HEK293 (cell line): Measurements from ENCODE around the gene PAFAH1B2.
"Not testable (repeated sequence)": the region's sequence is repeated elsewhere in the genome, so short reads cannot be mapped to it uniquely, and the experiment has no call there.

Source experiments
- CTCF ChIA-PET: fragments of 350-600 bp; formaldehyde crosslinking; extraction: SDS; loops from one replicate; lab custom pipeline; 2021; ENCODE audit warnings: antibody characterized with exemption; lab: Yijun Ruan, JAX
- POLR2A ChIA-PET: fragments of 300-600 bp; formaldehyde crosslinking; extraction: SDS; loops from one replicate; lab custom pipeline; 2020; ENCODE audit warnings: antibody characterized with exemption, inconsistent platforms; lab: Yijun Ruan, JAX
- H3K27ac ChIP-seq: fragments of 200-500 bp; sonication (Bioruptor generic); 2 replicates; pipeline ENCODE4 v1.5.1; 2014; ENCODE audit warnings: low read depth, low read length, control low read depth, inconsistent platforms; ENCODE audit errors: extremely low read depth
- H3K36me3 ChIP-seq, 2 experiments: fragments of 200-500 bp in 1 of 2; sonication (Bioruptor generic) in 1 of 2; 1 replicate in 1 of 2; 2 replicates in 1 of 2; pipeline ENCODE4 v1.5.1; 2014 to 2017; ENCODE audit warnings: inconsistent platforms in 2 of 2, low read length in 2 of 2; ENCODE audit not compliant: control insufficient read depth in 2 of 2, insufficient read depth in 1 of 2
- H3K4me1 ChIP-seq: fragments of 200-500 bp; sonication (Bioruptor generic); 2 replicates; pipeline ENCODE4 v1.5.1; 2014; ENCODE audit warnings: mild to moderate bottlenecking, low read length, inconsistent platforms; ENCODE audit not compliant: control insufficient read depth, insufficient read depth
- H3K4me3 ChIP-seq: 2 replicates; pipeline ENCODE4 v1.5.1; 2011; ENCODE audit warnings: low read depth, mild to moderate bottlenecking, control low read depth, low read length, moderate library complexity
- H3K9me3 ChIP-seq: fragments of 200-500 bp; sonication (Bioruptor generic); 2 replicates; pipeline ENCODE4 v1.5.1; 2014; ENCODE audit warnings: low read depth, low read length, inconsistent platforms; ENCODE audit not compliant: control insufficient read depth, insufficient read depth
- CTCF ChIP-seq: fragments of 450-650 bp; formaldehyde crosslinking; IDR thresholded peaks from 2 replicates; pipeline ENCODE4 v1.5.1; 2016; ENCODE audit warnings: missing biosample characterization, missing genetic modification characterization
- SCRT1 ChIP-seq: fragments of 450-650 bp; formaldehyde crosslinking; IDR thresholded peaks from 2 replicates; pipeline ENCODE4 v1.5.1; 2016; ENCODE audit warnings: missing biosample characterization, missing genetic modification characterization, borderline replicate concordance
- ZBTB11 ChIP-seq: fragments of 450-650 bp; formaldehyde crosslinking; conservative IDR thresholded peaks from 2 replicates; pipeline ENCODE4 v1.5.1; 2016; ENCODE audit warnings: low read depth, missing biosample characterization, missing genetic modification characterization
- ZNF146 ChIP-seq: fragments of 450-650 bp; formaldehyde crosslinking; IDR thresholded peaks from 2 replicates; pipeline ENCODE4 v1.5.1; 2016; ENCODE audit warnings: missing biosample characterization, missing genetic modification characterization
- ZNF239 ChIP-seq: fragments of 450-650 bp; formaldehyde crosslinking; IDR thresholded peaks from 2 replicates; pipeline ENCODE4 v1.5.1; 2016; ENCODE audit warnings: missing biosample characterization, missing genetic modification characterization
- ZNF280C ChIP-seq: fragments of 450-650 bp; formaldehyde crosslinking; IDR thresholded peaks from 2 replicates; pipeline ENCODE4 v1.5.1; 2016; ENCODE audit warnings: missing biosample characterization, missing genetic modification characterization
- ZNF658 ChIP-seq: fragments of 450-650 bp; formaldehyde crosslinking; IDR thresholded peaks from 2 replicates; pipeline ENCODE4; 2016; ENCODE audit warnings: missing biosample characterization, missing genetic modification characterization
- ZNF670 ChIP-seq: fragments of 450-650 bp; formaldehyde crosslinking; IDR thresholded peaks from 2 replicates; pipeline ENCODE4 v1.5.1; 2016; ENCODE audit warnings: missing biosample characterization, missing genetic modification characterization, low read depth
- ZNF768 ChIP-seq: fragments of 450-650 bp; formaldehyde crosslinking; IDR thresholded peaks from 2 replicates; pipeline ENCODE4 v1.5.1; 2018; ENCODE audit warnings: missing biosample characterization, mild to moderate bottlenecking, missing genetic modification characterization
- TF ChIP-seq, protein P1 (sequence below): fragments of 450-650 bp; formaldehyde crosslinking; IDR thresholded peaks from 2 replicates; pipeline ENCODE4 v1.5.1; 2016; ENCODE audit warnings: missing biosample characterization, missing genetic modification characterization, low read depth
- TF ChIP-seq, protein P2 (sequence below): fragments of 450-650 bp; formaldehyde crosslinking; IDR thresholded peaks from 2 replicates; pipeline ENCODE4 v1.5.1; 2017; ENCODE audit warnings: missing biosample characterization, mild to moderate bottlenecking, missing genetic modification characterization, moderate library complexity
- TF ChIP-seq, protein P3 (sequence below): fragments of 450-650 bp; formaldehyde crosslinking; IDR thresholded peaks from 2 replicates; pipeline ENCODE4 v1.5.1; 2016; ENCODE audit warnings: missing biosample characterization, missing genetic modification characterization
- TF ChIP-seq, protein P4 (sequence below): fragments of 450-650 bp; formaldehyde crosslinking; IDR thresholded peaks from 2 replicates; pipeline ENCODE4 v1.5.1; 2017; ENCODE audit warnings: missing biosample characterization, missing genetic modification characterization

Gene PAFAH1B2

GRCh38 chr11:117112939-117113338 lies 31.1 kb upstream of the PAFAH1B2 start:
- POLR2A ChIA-PET, CTCF ChIA-PET, H3K9me3 ChIP-seq, H3K4me1 ChIP-seq, H3K27ac ChIP-seq, H3K36me3 ChIP-seq, H3K4me3 ChIP-seq: not testable (repeated sequence)
- TF ChIP-seq ZNF146 (tag by site-specific recombination) = peak; percentile 97

DNA sequence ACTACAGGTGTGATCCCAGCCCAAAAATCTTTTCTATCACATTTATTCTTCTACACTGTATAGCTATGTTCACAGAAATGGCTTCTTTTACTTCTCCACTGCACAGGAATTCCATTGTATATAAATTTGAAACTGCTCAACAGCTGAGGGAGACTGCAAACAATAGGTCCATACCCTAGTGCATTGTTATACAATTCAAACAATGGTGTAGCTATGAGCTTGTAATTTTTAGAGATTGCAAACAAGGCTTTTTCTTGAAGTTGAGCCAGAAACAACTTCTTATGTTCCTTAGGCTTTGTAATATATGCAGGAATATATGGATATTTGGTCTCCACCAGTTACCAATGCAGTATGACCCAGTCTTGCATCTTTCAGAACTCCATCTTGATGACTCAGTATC lies 26.4 kb upstream of the PAFAH1B2 start:
- POLR2A ChIA-PET = interaction anchor here (1.7 kb wide), 1 partner anchor 27 kb away, joined by 6 read pairs; the partner anchor contains the start of gene PAFAH1B2
- Histone ChIP-seq H3K4me1 (no peaks in the 10 kb centered on the region), H3K9me3 (no peaks in the 10 kb centered on the region), H3K4me3 (no peak overlapping the region), H3K27ac (no peak overlapping the region), H3K36me3 (no peaks in the 10 kb centered on the region)
- CTCF ChIA-PET = interaction anchor here (0.6 to 1.3 kb wide), 4 partner anchors 12 to 375 kb away, joined by 3 to 4 read pairs (median 3); partner anchors contain the start of gene APOA5
- no peak for TF ChIP-seq ZNF239 (tag by site-specific recombination)
- TF ChIP-seq SCRT1 = no peak
- TF ChIP-seq CTCF (tag by site-specific recombination) = no peak
- no peak for TF ChIP-seq ZBTB11 (tag by site-specific recombination)
- no peak for TF ChIP-seq ZNF670
- TF ChIP-seq, protein P1, sequence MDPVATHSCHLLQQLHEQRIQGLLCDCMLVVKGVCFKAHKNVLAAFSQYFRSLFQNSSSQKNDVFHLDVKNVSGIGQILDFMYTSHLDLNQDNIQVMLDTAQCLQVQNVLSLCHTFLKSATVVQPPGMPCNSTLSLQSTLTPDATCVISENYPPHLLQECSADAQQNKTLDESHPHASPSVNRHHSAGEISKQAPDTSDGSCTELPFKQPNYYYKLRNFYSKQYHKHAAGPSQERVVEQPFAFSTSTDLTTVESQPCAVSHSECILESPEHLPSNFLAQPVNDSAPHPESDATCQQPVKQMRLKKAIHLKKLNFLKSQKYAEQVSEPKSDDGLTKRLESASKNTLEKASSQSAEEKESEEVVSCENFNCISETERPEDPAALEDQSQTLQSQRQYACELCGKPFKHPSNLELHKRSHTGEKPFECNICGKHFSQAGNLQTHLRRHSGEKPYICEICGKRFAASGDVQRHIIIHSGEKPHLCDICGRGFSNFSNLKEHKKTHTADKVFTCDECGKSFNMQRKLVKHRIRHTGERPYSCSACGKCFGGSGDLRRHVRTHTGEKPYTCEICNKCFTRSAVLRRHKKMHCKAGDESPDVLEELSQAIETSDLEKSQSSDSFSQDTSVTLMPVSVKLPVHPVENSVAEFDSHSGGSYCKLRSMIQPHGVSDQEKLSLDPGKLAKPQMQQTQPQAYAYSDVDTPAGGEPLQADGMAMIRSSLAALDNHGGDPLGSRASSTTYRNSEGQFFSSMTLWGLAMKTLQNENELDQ (tag by site-specific recombination) = no peak
- TF ChIP-seq ZNF658 = no peak
- TF ChIP-seq, protein P2, sequence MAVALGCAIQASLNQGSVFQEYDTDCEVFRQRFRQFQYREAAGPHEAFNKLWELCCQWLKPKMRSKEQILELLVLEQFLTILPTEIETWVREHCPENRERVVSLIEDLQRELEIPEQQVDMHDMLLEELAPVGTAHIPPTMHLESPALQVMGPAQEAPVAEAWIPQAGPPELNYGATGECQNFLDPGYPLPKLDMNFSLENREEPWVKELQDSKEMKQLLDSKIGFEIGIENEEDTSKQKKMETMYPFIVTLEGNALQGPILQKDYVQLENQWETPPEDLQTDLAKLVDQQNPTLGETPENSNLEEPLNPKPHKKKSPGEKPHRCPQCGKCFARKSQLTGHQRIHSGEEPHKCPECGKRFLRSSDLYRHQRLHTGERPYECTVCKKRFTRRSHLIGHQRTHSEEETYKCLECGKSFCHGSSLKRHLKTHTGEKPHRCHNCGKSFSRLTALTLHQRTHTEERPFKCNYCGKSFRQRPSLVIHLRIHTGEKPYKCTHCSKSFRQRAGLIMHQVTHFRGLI (tag by site-specific recombination) = no peak
- TF ChIP-seq, protein P3, sequence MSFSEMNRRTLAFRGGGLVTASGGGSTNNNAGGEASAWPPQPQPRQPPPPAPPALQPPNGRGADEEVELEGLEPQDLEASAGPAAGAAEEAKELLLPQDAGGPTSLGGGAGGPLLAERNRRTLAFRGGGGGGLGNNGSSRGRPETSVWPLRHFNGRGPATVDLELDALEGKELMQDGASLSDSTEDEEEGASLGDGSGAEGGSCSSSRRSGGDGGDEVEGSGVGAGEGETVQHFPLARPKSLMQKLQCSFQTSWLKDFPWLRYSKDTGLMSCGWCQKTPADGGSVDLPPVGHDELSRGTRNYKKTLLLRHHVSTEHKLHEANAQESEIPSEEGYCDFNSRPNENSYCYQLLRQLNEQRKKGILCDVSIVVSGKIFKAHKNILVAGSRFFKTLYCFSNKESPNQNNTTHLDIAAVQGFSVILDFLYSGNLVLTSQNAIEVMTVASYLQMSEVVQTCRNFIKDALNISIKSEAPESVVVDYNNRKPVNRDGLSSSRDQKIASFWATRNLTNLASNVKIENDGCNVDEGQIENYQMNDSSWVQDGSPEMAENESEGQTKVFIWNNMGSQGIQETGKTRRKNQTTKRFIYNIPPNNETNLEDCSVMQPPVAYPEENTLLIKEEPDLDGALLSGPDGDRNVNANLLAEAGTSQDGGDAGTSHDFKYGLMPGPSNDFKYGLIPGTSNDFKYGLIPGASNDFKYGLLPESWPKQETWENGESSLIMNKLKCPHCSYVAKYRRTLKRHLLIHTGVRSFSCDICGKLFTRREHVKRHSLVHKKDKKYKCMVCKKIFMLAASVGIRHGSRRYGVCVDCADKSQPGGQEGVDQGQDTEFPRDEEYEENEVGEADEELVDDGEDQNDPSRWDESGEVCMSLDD (tag by site-specific recombination) = no peak
- TF ChIP-seq, protein P4, sequence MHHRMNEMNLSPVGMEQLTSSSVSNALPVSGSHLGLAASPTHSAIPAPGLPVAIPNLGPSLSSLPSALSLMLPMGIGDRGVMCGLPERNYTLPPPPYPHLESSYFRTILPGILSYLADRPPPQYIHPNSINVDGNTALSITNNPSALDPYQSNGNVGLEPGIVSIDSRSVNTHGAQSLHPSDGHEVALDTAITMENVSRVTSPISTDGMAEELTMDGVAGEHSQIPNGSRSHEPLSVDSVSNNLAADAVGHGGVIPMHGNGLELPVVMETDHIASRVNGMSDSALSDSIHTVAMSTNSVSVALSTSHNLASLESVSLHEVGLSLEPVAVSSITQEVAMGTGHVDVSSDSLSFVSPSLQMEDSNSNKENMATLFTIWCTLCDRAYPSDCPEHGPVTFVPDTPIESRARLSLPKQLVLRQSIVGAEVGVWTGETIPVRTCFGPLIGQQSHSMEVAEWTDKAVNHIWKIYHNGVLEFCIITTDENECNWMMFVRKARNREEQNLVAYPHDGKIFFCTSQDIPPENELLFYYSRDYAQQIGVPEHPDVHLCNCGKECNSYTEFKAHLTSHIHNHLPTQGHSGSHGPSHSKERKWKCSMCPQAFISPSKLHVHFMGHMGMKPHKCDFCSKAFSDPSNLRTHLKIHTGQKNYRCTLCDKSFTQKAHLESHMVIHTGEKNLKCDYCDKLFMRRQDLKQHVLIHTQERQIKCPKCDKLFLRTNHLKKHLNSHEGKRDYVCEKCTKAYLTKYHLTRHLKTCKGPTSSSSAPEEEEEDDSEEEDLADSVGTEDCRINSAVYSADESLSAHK (tag by site-specific recombination) = no peak
- TF ChIP-seq ZNF280C (tag by site-specific recombination) = no peak
- no peak for TF ChIP-seq ZNF768
